HG03159 (cell line): ENCODE results near the gene SDK2.

Source experiments
- ATAC-seq: cut with Tn5 transposase; IDR thresholded peaks from one replicate; pipeline ENCODE4 v1.9.1; 2021; ENCODE audit warnings: mild to moderate bottlenecking, moderate library complexity; ENCODE audit not compliant: unreplicated experiment

Gene SDK2

DNA sequence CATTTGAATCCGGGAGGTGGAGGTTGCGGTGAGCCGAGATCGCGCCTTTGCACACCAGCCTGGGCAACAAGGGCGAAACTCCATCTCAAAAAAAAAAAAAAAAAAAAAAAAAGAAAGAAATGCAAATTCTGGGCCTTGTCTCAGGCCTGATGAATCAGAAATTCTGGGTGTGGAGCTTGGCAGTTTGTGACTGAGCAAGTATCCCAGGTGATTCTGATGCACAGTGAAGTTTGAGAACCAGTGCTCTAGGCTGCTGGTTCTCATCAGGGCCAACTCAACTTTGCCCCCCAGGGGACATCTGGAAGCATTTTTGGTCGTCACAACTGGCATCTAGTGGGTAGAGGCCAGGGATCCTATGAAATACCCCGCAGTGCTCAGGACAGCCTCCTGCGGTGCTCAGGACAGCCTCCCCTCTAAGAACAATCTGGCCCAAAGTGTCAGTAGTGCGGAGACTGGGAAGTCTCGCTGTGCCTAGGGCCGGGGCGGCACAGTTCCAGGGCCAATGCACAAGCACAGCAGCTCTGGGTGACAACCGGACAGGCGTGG, 55.9 kb downstream of the SDK2 start:
- ATAC-seq: no peak

DNA sequence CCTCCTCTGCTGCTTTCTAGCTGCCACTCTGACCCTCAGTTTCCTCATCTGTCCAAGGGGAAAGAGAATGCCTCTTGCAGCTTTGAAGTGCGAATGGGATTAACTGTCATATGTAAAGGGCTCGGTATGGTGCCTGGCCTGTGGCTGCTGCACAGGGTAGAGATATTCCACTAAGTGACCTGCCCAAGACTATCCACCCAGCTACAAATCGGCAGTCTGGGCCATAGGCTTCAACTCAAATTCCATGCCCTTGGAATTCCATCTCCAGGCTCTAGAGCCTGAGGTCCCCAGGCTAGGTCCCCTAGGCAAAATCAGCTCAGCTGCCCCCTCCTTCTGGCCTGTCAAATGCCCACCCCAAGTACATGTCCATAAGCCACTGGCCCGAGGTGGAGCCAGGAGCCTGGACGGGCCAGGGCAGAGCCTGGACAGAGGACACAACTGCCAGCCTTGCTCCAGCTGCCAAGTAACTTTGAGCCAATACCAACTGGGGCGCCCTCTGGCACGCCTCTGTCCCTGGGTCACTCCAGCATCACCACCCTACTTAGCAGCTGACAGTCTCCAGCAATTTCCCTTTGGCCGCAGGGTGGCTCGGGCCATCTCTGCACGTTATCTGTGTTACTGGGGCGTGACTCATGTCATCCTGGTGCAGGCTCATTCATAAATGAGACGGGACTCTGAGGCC, 57.2 kb downstream of the SDK2 start:
- ATAC-seq: no peak

DNA sequence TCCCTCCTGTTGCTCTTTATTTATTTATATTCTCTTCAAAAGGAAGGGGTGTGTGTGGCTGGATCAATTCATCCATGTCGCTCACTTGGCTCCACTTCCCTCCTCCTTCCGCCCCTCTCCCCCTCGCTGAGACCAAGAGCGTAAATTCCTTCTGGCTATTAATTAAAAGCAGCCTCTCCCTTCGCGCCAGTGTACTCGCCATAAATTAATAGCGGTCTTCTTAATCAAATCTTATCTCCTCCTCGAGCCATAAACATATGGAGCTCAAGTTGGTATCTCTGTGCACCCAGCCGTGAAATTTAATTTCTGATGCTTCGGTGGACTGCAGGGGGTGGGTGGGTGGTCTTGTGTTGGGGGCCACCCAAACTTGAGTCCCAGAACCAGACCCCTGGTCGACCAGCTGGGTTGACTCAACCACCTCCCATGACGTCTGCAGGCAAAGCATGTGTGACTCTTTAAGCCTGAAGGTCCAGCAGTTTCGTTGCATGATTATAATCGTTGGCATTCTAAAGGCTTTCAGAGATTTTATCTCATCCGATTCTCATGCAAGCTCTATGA, 57.9 kb downstream of the SDK2 start:
- ATAC-seq: no peak

DNA sequence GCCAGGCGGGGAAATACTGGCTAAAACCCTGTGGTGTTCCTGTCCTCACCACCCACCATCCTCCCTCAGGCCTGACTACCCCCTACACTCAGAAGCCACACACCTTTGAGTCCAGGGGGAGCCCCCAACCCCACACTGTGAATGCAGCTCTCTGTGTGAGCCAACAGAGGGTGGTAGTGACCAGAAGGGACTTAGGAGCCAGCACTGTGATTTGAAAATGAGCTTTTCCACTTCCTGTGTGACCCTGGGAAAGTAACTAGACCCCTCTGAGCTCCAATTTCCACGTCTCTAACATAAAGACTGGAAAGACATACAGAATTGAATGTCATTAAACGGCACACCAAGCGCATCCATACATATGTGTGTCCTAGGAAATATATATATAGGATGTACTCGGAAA, 58.7 kb downstream of the SDK2 start:
- no peak for ATAC-seq

DNA sequence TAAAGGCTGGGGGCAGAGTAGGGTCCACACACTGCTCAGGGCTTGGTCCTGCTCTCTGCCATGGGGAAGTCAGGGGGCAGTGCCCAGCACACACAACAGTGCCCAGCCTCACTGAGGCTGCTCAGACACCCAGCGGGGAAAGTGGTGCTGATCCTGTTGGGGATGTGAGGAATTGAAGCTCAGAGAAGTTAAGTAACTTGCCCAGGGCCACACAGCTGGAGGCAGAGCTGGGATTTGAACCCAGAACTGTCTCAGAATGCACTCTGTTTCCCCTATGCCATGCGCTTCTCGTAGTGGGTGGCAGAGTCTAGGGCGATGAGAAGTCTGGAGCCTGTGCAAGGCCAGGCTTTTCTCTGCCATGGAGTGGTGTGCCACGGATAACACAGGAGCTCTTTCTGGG, 59.3 kb downstream of the SDK2 start:
- ATAC-seq: no peak

DNA sequence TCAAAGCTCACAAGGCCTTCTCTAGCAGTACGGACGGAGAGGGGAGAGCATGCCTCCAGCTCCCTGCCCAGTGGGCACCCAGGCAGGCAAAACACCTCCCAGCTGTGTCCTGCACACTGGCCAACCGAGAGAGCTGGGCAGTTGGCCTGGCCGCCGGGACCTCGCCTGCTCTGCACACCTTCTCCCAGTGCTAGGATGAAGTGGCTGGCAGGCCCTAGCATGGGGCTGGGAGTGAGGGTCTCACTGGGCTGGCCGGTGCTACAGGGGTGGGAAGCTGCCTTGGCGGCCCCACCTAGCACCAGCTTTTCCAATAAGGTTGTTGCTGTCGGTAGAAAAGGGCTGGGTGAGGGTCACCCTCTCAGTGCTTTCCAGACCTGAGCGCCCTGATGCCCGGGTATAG, 60.2 kb downstream of the SDK2 start:
- ATAC-seq: no peak

DNA sequence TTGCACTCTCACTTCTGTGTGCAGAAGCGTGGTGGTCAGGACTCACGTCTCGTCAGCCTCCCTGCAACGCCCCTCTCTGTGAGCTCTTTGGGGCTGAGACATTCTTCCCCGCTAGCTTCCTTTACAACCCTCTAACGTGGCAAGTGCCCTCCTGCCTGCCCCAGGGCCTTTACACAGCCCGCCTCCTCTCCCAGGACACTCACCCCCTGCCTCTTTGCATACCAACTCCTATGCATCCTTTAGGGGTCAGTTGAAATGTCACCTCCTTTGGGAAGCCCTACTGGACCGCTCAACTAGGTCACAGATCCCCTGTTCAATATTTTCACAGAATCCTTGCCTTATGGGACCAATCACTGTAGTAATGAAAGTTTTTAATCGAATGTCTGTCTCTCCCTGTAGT, 61.4 kb downstream of the SDK2 start:
- no peak for ATAC-seq

DNA sequence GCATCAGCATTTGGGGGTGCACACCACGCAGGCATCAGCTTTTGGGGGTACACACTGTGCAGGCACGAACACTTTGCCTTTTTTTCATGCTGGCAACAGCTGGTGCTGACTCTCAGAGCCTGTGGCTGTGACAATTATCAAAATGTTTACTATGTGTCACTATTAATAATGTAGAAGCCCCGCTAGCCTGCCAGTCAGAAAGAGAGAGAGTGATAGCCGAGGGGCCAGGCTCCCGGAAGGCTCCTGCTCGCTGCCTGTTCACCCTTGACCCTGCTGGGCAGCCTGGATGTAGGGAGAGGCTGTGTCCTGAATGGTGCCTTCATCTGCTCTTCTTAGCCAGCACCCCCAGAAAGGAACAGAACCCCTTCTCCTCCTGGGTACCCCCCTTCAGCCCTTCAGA, 61.9 kb downstream of the SDK2 start:
- no peak for ATAC-seq

DNA sequence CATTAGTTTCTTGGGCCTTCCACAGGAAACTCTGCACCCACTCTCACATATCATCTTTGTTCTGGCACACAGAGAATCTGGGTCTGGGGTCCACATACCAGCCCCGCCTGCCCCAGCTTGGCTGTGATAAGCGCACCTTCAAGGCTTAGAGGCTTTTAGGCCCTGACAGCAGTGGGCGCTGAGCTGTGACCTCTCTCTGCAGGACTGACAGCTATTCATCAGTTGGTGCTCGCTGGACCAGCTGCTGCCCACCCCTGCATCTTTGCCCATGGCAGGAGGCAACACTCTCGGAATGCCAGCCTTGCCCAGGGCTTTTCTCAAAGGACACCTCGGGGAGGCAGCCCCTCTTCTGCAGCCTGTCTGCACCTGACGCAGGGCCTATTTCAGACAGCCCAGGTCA, 62.9 kb downstream of the SDK2 start:
- no peak for ATAC-seq

DNA sequence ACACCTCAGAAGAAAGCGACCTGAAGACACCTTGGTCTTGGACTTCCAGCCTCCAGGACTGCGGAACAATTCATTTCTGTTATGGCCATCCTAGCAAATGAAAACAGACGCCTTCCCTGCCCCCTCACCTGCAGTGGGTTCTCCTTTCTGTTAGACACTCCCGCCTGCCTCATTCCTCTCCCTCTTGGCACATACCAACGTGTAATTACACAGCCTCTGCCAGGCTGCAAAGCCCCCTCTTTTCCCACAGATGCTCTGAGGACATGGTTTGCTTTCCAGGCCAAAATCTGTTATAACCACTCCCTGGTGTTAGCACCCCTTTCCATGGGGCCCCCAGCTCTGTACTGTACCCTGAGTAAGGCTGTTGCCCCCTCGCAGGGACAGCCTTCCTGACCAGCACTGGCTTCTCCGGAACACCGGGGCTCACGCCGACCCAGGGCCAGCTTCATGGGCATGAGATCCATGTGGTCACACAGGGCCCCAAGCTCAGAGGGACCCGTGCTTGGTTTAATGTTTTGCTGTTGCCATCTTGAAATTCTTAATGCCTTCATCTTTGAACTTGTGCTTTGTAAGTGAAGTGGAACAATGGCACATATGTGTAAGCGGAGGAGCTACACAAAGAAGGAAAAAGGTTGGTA, 64.1 kb downstream of the SDK2 start:
- no peak for ATAC-seq

DNA sequence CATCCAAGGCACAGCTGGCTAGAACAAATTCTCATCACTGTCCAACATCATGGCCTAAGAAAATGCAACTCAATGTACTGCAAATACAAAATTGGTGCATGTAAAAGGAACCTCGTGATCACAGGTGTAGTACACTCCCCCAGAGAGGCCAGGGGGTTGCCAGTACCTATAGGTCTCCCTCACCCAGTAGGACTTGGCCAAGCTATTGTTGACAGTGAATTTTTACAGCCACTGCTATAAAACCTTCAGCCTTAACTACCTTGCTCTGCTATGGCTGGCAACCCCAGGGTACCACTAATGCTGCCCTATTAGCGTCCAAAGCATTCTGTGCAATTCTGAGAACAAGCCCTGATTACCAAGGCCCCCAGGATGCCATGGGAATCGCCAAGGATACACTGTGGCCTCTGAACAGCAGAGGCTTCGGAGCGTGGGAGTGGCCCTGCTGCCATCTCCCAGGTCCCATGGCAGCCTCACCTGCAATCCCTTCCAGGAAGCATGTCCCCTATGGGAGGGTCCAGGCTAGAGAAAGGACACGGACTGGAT, 67.6 kb downstream of the SDK2 start:
- no peak for ATAC-seq

DNA sequence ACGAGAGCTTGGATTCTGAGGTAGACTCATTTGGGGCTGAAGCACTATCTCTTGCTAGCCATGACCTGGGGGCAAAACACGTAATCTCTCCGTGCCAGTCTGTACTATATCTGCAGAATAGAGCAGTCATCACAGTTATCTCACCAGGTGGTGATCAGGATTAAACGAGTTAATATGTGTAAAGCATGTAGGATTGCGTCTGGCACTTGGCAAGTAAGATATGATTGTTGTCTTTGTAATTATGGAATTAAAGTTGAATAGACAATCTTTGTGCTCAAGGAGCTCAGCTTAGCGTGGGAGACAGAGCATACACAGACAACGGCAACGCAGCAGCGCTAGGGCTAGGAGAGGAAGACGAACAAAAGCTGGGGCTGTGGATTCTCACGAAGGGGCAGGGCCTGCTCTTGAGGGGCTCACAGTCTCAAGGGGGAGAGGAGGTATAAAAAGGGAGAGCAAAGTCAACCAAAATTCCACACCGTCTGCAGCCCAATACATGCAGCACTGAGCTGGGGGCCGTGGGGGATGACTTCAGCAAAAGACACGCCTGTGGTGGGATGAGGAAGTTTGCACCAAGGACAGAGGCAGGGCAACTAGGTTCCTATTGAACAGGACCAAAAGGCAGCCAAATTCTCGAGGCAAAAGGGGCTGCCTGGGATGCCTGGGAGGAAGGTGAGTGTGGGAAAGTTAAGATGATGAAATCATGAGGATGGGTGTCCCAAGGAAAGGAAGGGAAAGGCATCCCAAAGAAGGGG, 68.6 kb downstream of the SDK2 start:
- no peak for ATAC-seq

DNA sequence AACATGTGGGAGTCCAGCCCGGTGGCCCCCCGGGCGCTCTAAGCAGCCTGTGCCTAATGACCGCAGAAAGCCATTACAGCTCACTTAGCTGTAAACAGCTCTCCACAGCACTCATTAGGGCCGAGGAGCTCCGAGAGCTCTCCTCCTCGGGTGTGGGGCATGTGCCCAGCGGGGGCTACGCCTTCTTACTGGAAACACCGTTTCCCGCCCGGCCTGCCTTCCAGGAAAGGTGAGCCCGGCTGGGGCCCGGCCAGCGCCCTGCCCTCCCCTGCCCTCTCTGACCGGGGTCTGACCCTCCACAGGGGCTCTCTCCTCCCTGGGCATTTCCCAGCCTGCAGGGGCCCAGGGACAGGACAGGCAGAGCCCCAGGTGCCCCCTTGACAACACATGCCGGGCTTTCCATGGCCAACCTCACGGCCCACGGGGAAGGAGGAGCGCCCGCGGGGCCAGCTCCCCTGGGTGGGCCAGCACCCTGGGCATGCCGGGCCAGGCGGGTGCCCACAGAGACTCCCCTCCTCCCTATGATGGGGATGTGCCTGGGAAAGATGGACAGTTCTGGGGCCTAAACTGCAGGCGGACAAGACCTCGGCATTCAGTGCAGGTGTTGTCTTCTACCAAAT, 72.6 kb downstream of the SDK2 start:
- ATAC-seq: no peak

DNA sequence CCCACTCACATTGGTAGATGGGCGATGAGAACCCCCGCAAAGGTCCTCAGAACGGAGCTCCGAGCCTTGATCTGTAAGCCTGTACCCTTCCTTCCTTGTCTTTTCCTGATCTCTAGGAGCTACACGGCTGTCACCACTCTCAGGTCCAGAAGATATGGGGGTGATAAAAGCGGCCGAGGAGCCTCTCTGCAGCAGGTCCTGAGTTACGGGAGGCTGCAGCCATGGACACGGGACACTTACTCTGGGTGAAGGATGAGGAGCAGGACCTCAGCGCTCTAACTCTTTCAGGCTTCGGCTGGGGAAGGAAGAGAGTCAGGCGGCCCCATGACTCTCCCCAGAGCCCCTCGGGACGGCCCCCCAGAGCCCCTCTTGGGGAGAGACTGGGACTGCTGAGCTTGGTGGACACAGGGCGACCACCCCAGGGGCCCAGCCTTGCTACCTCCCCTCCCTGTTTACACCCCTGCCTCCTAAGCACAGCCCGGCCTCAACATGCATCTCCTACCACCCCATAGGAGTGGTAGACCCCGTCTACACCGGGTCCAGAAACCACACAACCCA, 74.4 kb downstream of the SDK2 start:
- ATAC-seq: no peak

DNA sequence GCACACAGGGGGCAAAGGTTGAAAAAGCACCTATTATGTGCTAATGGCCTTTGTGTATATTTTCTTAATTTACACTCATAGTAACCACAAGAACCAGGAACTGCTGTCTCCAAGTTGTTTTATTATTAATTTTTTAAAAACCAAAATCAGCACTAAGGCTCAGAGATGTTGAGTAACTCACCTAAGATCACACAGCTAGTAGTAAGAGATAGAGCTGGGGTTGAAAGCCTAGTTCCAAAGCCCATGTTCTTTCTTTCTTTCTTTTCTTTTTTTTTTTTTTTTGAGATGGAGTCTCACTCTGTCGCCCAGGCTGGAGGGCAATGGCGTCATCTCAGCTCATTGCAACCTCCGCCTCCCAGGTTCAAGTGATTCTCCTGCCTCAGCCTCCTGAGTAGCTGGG, 75.3 kb downstream of the SDK2 start:
- ATAC-seq: no peak

DNA sequence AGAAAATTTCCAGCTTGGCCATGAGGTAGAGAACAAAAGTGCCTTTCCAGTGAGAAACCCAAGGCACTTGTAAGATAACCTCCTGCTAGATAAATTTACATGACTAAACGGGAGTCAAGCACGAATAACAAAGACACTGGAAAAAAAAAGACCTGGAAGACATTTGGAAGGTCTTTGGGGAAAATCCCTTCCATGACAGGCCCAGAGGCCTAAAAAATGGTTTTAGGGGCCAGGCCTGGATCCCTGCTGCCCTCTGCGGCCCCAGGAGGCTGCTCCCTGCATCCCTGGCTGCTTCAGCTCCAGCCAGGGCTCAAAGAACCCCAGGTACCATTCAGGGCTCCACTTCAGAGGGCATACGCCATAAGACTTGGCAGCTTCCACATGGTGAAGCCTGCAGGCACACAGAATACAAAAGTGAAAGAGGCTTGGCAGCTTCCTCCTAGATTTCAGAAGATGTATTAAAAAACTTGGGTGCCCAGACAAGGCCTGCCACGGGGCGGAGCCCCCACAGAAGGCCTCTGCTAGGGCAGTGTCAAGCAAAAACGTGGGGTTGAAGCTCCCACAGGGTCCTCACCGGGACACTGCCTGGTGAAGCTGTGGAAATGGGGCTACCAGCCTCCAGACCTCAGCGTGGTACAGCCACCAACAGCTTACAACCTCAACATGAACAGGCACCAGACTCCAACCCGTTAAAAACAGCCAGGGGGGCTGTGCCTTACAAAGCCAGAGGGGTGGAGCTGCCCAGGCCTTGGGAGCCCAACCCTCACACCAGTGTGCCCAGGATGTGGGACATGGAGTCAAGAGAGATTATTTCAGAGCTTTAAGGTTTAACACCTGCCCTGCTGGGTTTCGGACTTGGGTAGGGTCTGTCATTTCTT, 77.1 kb downstream of the SDK2 start:
- ATAC-seq: no peak

DNA sequence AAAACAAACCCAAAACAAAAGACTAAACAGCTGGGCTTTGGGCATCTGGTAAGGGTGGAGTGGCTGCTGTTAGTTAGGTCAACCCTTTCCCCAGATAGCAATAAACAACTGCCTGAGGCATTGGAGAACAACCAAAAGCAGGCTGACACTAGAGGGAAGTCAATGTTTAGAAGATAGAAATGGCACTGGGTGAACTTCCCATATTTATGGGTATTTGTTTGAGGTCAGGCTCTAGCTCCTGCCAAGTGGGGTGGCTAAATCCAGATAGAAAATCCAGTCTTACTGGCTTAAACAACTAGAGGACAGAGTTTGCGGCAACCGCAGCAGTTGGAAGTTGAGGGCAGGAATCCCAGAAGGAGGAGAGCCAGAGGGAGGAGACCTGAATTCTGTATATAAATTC, 79.4 kb downstream of the SDK2 start:
- no peak for ATAC-seq

DNA sequence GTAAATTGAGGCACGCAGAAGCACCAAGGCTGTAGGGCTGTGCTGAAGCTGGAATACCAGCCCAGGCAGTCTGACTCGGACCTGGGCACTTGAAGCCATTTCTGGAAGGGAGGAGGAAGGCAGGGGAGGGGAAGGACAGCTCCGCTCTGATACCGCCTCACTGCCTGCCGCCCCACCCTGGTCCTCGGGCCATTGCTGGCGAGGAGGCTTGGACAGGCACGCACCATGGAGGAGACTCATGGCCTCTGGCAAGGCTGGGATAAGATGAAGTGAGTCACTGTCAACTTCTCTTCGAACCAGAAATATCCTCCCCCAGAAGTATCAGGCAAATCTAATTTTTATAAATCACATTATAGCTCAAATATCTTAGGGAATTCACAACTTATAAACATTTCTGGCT, 81.3 kb downstream of the SDK2 start:
- no peak for ATAC-seq

DNA sequence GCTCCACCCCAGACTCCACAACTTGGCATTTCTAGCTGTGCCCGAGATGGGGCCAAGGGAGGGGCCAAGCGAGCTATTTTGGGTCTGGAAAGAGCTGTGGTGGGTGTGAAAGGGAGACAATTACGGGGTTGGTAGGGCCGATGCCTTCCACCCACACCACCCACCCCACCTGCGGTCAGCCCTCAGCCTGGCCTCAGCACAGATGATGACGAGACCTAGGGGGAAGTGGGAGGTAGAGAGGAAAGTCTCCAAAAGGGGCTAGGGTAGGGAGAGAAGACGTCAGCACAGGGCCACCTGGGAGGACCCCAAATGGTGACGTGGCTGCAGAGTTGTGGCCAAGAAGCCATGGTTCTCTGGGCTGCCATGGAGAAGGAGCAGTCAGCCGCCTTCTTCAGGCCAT, 83.1 kb downstream of the SDK2 start:
- ATAC-seq: no peak

DNA sequence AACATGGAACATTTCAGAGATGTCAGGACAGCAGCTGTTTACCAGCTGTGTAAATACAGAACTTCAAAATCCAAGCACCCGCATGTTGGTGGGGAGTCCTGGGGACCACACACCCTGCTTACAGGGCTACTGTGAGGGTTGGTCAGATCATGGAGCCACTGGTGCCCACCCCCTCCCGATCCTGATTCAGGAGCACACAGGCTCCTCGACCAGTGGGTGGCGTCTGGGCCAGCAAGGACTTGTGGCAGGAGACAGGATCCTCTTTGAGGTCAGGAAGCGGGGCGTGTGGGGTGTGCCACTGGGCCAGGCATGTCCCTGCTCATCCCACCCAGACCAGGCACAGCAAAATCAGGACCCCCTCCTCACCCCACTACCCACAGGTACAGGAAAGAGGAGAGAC, 83.6 kb downstream of the SDK2 start:
- no peak for ATAC-seq
